CD8-positive, alpha-beta memory T cell (primary cell): Measurements from ENCODE around the gene TFEC. TPM values are rescaled to one million over a fixed set of nuclear protein-coding genes. Genes with fewer than 3 reads are reported as not detected.
"Not testable (repeated sequence)": the region's sequence is repeated elsewhere in the genome, so short reads cannot be mapped to it uniquely, and the experiment has no call there.

Experiments
- CTCF ChIA-PET: fragments of 350-600 bp; sonication (Branson Sonifier 250); formaldehyde crosslinking; loops from one replicate; lab custom pipeline; 2021; ENCODE audit warnings: antibody characterized with exemption; lab: Charles Lee
- POLR2A ChIA-PET: fragments of 350-600 bp; sonication (Branson Sonifier 250); formaldehyde crosslinking; loops from one replicate; lab custom pipeline; 2021; ENCODE audit warnings: antibody characterized with exemption; lab: Charles Lee
- DNase-seq, 5 donors: peaks; one replicate each; pipeline versions ENCODE4 v3.0.0 to v3.0.0-alpha.2; 2020 to 2022; ENCODE audit warnings: mixed read lengths in 1 of 5
- H3K27ac ChIP-seq: one replicate; pipeline ENCODE4 v1.7.0; 2013; ENCODE audit warnings: low read depth, mild to moderate bottlenecking, low read length, moderate library complexity
- H3K27me3 ChIP-seq: 2 replicates; pipeline ENCODE4 v1.7.0; 2013; ENCODE audit warnings: low read length, mild to moderate bottlenecking; ENCODE audit not compliant: insufficient read depth, poor library complexity, severe bottlenecking
- H3K36me3 ChIP-seq: 2 replicates; pipeline ENCODE4 v1.7.0; 2013; ENCODE audit warnings: mild to moderate bottlenecking, low read length, moderate library complexity; ENCODE audit not compliant: insufficient read depth
- H3K4me1 ChIP-seq: 2 replicates; pipeline ENCODE4 v1.7.0; 2013; ENCODE audit warnings: mild to moderate bottlenecking, low read length, moderate library complexity; ENCODE audit not compliant: insufficient read depth
- H3K4me3 ChIP-seq: 2 replicates; pipeline ENCODE4 v1.7.0; 2013; ENCODE audit warnings: mild to moderate bottlenecking, low read length
- H3K9me3 ChIP-seq: 2 replicates; pipeline ENCODE4 v1.7.0; 2013; ENCODE audit warnings: mild to moderate bottlenecking, low read length
- H3K27ac Mint-ChIP-seq, 8 donors: one replicate each; pipeline ENCODE4 v1.8.0; 2020 to 2021; ENCODE audit warnings: mixed read lengths in 8 of 8, mild to moderate bottlenecking in 6 of 8, inconsistent platforms in 3 of 8, moderate library complexity in 3 of 8
- H3K27me3 Mint-ChIP-seq, 2 donors: one replicate each; pipeline ENCODE4 v1.8.0; 2020 to 2021; ENCODE audit warnings: mixed read lengths in 2 of 2, mild to moderate bottlenecking in 1 of 2, moderate library complexity in 1 of 2
- H3K36me3 Mint-ChIP-seq, 3 donors: one replicate each; pipeline ENCODE4 v1.8.0; 2020 to 2021; ENCODE audit warnings: mixed read lengths in 3 of 3, inconsistent platforms in 1 of 3, mild to moderate bottlenecking in 1 of 3
- H3K4me1 Mint-ChIP-seq, 3 donors: one replicate each; pipeline ENCODE4 v1.8.0; 2020 to 2021; ENCODE audit warnings: mixed read lengths in 3 of 3, inconsistent platforms in 1 of 3, mild to moderate bottlenecking in 1 of 3
- H3K4me3 Mint-ChIP-seq, 7 donors: one replicate each; pipeline ENCODE4 v1.8.0; 2020 to 2021; ENCODE audit warnings: mixed read lengths in 7 of 7, mild to moderate bottlenecking in 6 of 7, moderate library complexity in 4 of 7, inconsistent platforms in 2 of 7
- H3K9me3 Mint-ChIP-seq, 5 donors: one replicate each; pipeline ENCODE4 v1.8.0; 2020 to 2022; ENCODE audit warnings: mixed read lengths in 5 of 5, mild to moderate bottlenecking in 3 of 5, moderate library complexity in 2 of 5, inconsistent platforms in 1 of 5
- polyA plus RNA-seq: library from polyadenylated mRNA; unstranded; fragments of 300-500 nt; fragmentation: Illumina TruSeq; gene quantifications from one replicate; pipeline ENCODE4 v1.2.3, GENCODE V29; 2021
- total RNA-seq, 2 experiments: library from RNA; stranded (reverse); gene quantifications; one replicate each; pipeline ENCODE4 v1.2.3, GENCODE V29; 2021

TFEC gene
- total and polyA plus RNA-seq, 3 experiments from 2014 or later = 0.35 to 0.39 TPM; not detected in 1

- Mint-ChIP-seq H3K4me1 (no peaks in the 10 kb centered on the region), H3K27me3 (no peaks in the 10 kb centered on the region), H3K9me3 (no peaks in the 10 kb centered on the region), H3K4me3 (no peak overlapping the region), H3K27ac (no peak overlapping the region), H3K36me3 (no peaks in the 10 kb centered on the region)
- DNase-seq = no peak
- Histone ChIP-seq H3K27me3 (no peaks in the 10 kb centered on the region), H3K27ac (no peak overlapping the region), H3K4me3 (no peak overlapping the region), H3K36me3 (no peaks in the 10 kb centered on the region), H3K9me3 (no peaks in the 10 kb centered on the region), H3K4me1 (no peaks in the 10 kb centered on the region)
- CTCF ChIA-PET = no interaction called here
- POLR2A ChIA-PET = no interaction called here
Measured at GRCh38 chr7:115937960-115938359, 92.6 kb downstream of the TFEC start.

GRCh38 chr7:115933471-115933870 is 97.1 kb downstream of the TFEC start:
- Mint-ChIP-seq H3K36me3 (no peaks in the 10 kb centered on the region), H3K4me1 (no peaks in the 10 kb centered on the region), H3K9me3 (peaks cover 0 to under 1% (median 0%) of the 10 kb centered on the region in 5 donors), H3K4me3 (no peak overlapping the region), H3K27me3 (no peaks in the 10 kb centered on the region), H3K27ac (no peak overlapping the region)
- ChIA-PET CTCF (no interaction called here), POLR2A (no interaction called here)
- Histone ChIP-seq H3K27me3 (no peaks in the 10 kb centered on the region), H3K9me3 (no peaks in the 10 kb centered on the region), H3K36me3 (no peaks in the 10 kb centered on the region), H3K4me1 (no peaks in the 10 kb centered on the region), H3K27ac (no peak overlapping the region), H3K4me3 (no peak overlapping the region)
- no peak for DNase-seq

- CTCF ChIA-PET = no interaction called here
- no peak overlapping the region for H3K4me3 Mint-ChIP-seq
- no peaks in the 10 kb centered on the region for H3K4me1 Mint-ChIP-seq
- H3K4me1 ChIP-seq = no peaks in the 10 kb centered on the region
- no peak overlapping the region for H3K27ac ChIP-seq
- DNase-seq = no peak
- POLR2A ChIA-PET = no interaction called here
- H3K9me3 ChIP-seq = no peaks in the 10 kb centered on the region
- H3K36me3 Mint-ChIP-seq = no peaks in the 10 kb centered on the region
- no peak overlapping the region for H3K27ac Mint-ChIP-seq
- peaks cover 0 to 2% (median 0%) of the 10 kb centered on the region in 5 donors for H3K9me3 Mint-ChIP-seq
- H3K36me3 ChIP-seq = no peaks in the 10 kb centered on the region
- no peak overlapping the region for H3K4me3 ChIP-seq
- H3K27me3 Mint-ChIP-seq = no peaks in the 10 kb centered on the region
- H3K27me3 ChIP-seq = no peaks in the 10 kb centered on the region
Measured at GRCh38 chr7:115932880-115933279, 97.7 kb downstream of the TFEC start.

GRCh38 chr7:115930184-115930583 is 100.4 kb downstream of the TFEC start:
- H3K27ac ChIP-seq, DNase-seq, H3K4me3 Mint-ChIP-seq, H3K27ac Mint-ChIP-seq, H3K4me1 Mint-ChIP-seq, H3K27me3 ChIP-seq, POLR2A ChIA-PET, H3K9me3 ChIP-seq, H3K4me3 ChIP-seq, H3K27me3 Mint-ChIP-seq, CTCF ChIA-PET, H3K36me3 ChIP-seq, H3K36me3 Mint-ChIP-seq, H3K9me3 Mint-ChIP-seq, H3K4me1 ChIP-seq: not testable (repeated sequence)

- H3K27me3 ChIP-seq, H3K9me3 ChIP-seq, H3K27me3 Mint-ChIP-seq, CTCF ChIA-PET, H3K27ac Mint-ChIP-seq, H3K4me1 ChIP-seq, H3K4me3 ChIP-seq, H3K36me3 ChIP-seq, H3K27ac ChIP-seq, DNase-seq, H3K4me1 Mint-ChIP-seq, H3K4me3 Mint-ChIP-seq, H3K36me3 Mint-ChIP-seq, H3K9me3 Mint-ChIP-seq, POLR2A ChIA-PET: not testable (repeated sequence)
Measured at GRCh38 chr7:115929736-115930135, 100.8 kb downstream of the TFEC start.

GRCh38 chr7:115924411-115924810 is 106.2 kb downstream of the TFEC start:
- ChIA-PET CTCF (no interaction called here), POLR2A (no interaction called here)
- no peaks in the 10 kb centered on the region for H3K4me1 Mint-ChIP-seq
- no peak overlapping the region for H3K27ac ChIP-seq
- H3K9me3 ChIP-seq = no peaks in the 10 kb centered on the region
- no peaks in the 10 kb centered on the region for H3K4me1 ChIP-seq
- H3K4me3 ChIP-seq = no peak overlapping the region
- H3K27me3 Mint-ChIP-seq = peaks cover 0 to 1% of the 10 kb centered on the region in 2 donors
- H3K27ac Mint-ChIP-seq = no peak overlapping the region
- H3K4me3 Mint-ChIP-seq = no peak overlapping the region
- no peak for DNase-seq
- no peaks in the 10 kb centered on the region for H3K36me3 ChIP-seq
- no peaks in the 10 kb centered on the region for H3K36me3 Mint-ChIP-seq
- H3K9me3 Mint-ChIP-seq = peaks cover 0 to 2% (median 0%) of the 10 kb centered on the region in 5 donors
- no peaks in the 10 kb centered on the region for H3K27me3 ChIP-seq

GRCh38 chr7:115920367-115920766 is 110.2 kb downstream of the TFEC start:
- CTCF ChIA-PET = no interaction called here
- POLR2A ChIA-PET = no interaction called here
- Mint-ChIP-seq H3K4me3 (no peak overlapping the region), H3K27me3 (no peaks in the 10 kb centered on the region), H3K9me3 (no peaks in the 10 kb centered on the region), H3K27ac (no peak overlapping the region), H3K4me1 (no peaks in the 10 kb centered on the region), H3K36me3 (no peaks in the 10 kb centered on the region)
- Histone ChIP-seq H3K36me3 (no peaks in the 10 kb centered on the region), H3K4me1 (no peaks in the 10 kb centered on the region), H3K4me3 (no peak overlapping the region), H3K27me3 (no peaks in the 10 kb centered on the region), H3K9me3 (no peaks in the 10 kb centered on the region), H3K27ac (no peak overlapping the region)
- DNase-seq = no peak

- H3K27me3 Mint-ChIP-seq = peaks cover 0 to 5% of the 10 kb centered on the region in 2 donors
- H3K27ac ChIP-seq = no peak overlapping the region
- H3K4me1 ChIP-seq = no peaks in the 10 kb centered on the region
- H3K4me3 ChIP-seq = no peak overlapping the region
- H3K4me3 Mint-ChIP-seq = no peak overlapping the region
- CTCF ChIA-PET = no interaction called here
- H3K27ac Mint-ChIP-seq = no peak overlapping the region
- DNase-seq = no peak
- POLR2A ChIA-PET = no interaction called here
- no peaks in the 10 kb centered on the region for H3K9me3 Mint-ChIP-seq
- no peaks in the 10 kb centered on the region for H3K9me3 ChIP-seq
- H3K27me3 ChIP-seq = no peaks in the 10 kb centered on the region
- no peaks in the 10 kb centered on the region for H3K36me3 ChIP-seq
- peaks cover 0 to 2% (median 0%) of the 10 kb centered on the region in 3 donors for H3K4me1 Mint-ChIP-seq
- H3K36me3 Mint-ChIP-seq = no peaks in the 10 kb centered on the region
Measured at GRCh38 chr7:115914951-115915350, 115.6 kb downstream of the TFEC start.

- POLR2A ChIA-PET = no interaction called here
- Mint-ChIP-seq H3K27ac (no peak overlapping the region), H3K4me3 (no peak overlapping the region), H3K4me1 (peaks cover 0 to 2% (median 0%) of the 10 kb centered on the region in 3 donors), H3K9me3 (no peaks in the 10 kb centered on the region), H3K36me3 (no peaks in the 10 kb centered on the region), H3K27me3 (peaks cover 0 to 5% of the 10 kb centered on the region in 2 donors)
- no peaks in the 10 kb centered on the region for H3K36me3 ChIP-seq
- no peaks in the 10 kb centered on the region for H3K4me1 ChIP-seq
- no peak overlapping the region for H3K27ac ChIP-seq
- H3K9me3 ChIP-seq = no peaks in the 10 kb centered on the region
- no peak overlapping the region for H3K4me3 ChIP-seq
- CTCF ChIA-PET = no interaction called here
- DNase-seq = no peak
- no peaks in the 10 kb centered on the region for H3K27me3 ChIP-seq
Measured at GRCh38 chr7:115911465-115911864, 119.1 kb downstream of the TFEC start.
